MM.1S (cell line): ENCODE results near the gene RAB11FIP2.

Source experiments
- EZH2 ChIP-seq: fragments of 300-600 bp; sonication (generic); optimal IDR thresholded peaks from 2 replicates; pipeline ENCODE3; 2017; ENCODE audit warnings: low read depth, mild to moderate bottlenecking, antibody characterized with exemption, low read length, mixed read lengths
- TF ChIP-seq, protein P1 (sequence below): fragments of 300-600 bp; sonication (generic); IDR thresholded peaks from 2 replicates; pipeline ENCODE4 v1.5.1; 2016; ENCODE audit warnings: antibody characterized with exemption, low read length, mixed read lengths

DNA sequence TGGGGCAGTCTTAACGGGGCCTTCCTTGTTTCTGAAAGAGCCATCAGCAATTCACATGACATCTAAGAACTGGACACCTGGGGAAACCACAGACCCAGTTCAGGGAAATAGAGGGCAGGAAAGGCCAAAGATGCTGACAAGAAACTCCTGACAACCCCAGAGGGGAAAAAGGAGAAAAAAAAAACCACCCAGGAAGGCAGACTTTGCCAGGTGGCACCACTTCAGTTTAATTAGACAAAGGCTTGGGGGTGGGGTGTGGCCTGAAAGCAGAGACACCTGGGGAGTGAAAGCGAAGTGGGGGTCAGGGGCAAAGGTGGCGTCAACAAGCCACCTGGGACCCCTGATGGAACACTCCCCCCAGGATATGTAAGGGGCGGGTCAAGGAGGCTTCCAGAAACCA lies 53.6 kb downstream of the RAB11FIP2 start:
- TF ChIP-seq, protein P1, sequence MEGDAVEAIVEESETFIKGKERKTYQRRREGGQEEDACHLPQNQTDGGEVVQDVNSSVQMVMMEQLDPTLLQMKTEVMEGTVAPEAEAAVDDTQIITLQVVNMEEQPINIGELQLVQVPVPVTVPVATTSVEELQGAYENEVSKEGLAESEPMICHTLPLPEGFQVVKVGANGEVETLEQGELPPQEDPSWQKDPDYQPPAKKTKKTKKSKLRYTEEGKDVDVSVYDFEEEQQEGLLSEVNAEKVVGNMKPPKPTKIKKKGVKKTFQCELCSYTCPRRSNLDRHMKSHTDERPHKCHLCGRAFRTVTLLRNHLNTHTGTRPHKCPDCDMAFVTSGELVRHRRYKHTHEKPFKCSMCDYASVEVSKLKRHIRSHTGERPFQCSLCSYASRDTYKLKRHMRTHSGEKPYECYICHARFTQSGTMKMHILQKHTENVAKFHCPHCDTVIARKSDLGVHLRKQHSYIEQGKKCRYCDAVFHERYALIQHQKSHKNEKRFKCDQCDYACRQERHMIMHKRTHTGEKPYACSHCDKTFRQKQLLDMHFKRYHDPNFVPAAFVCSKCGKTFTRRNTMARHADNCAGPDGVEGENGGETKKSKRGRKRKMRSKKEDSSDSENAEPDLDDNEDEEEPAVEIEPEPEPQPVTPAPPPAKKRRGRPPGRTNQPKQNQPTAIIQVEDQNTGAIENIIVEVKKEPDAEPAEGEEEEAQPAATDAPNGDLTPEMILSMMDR, result no peak
- TF ChIP-seq EZH2, result no peak
